ENCODE results near the gene DENND2A. TPM values are rescaled to one million over a fixed set of nuclear protein-coding genes. Genes with fewer than 3 reads are reported as not detected.

Gene DENND2A
- total and polyA plus RNA-seq, 10 donors: 1.9 to 35.3 (median 14.9) TPM

DNA sequence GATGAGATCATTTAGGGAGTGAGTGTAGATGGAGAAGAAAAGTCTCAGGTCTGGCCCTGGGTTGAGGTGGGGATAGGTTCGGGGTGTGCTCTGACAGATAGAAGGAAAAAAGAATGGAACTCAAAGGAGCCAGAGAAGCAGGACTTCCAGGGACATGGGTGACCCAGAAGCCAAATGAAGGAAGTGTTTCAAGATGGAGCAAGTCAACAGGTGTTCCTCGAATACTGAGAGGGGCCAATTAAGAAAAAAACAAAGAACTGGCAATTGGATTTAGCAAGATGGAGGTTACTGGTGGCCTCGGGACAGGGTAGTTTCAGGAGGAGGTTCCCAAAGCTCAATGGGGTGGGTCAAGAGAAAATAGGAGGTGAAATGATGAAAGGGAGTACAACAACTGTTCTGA, 40.3 kb downstream of the DENND2A start:
- Histone ChIP-seq H3K4me3 (no peak overlapping the region), H3K9me3 (no peaks in the 10 kb centered on the region), H3K27me3 (replicated peaks in 1 of 7) (peaks cover 0 to 7% (median 0%) of the 10 kb centered on the region in 7 donors), H3K36me3 (peaks cover 0 to 12% (median 0%) of the 10 kb centered on the region in 6 donors), H3K4me1 (no peaks in the 10 kb centered on the region), H3K27ac (no peak overlapping the region)
- DNase-seq: no peak
- 82 to 90% (median 87%) methylated on average over 3 of the region's 3 CpGs for WGBS, 5 donors
- intact Hi-C loops (cut with DNase I; ENCODE audit: low total_unique reads): no loop called here
- TF ChIP-seq POLR2A (IDR thresholded peaks at IDR 0.05) (no peak), POLR2AphosphoS5 (IDR thresholded peaks at IDR 0.05) (no peak), CTCF (IDR thresholded peaks at IDR 0.05 in 8 of 11, conservative IDR thresholded peaks at IDR 0.05 in 3 of 11) (no peak)

DNA sequence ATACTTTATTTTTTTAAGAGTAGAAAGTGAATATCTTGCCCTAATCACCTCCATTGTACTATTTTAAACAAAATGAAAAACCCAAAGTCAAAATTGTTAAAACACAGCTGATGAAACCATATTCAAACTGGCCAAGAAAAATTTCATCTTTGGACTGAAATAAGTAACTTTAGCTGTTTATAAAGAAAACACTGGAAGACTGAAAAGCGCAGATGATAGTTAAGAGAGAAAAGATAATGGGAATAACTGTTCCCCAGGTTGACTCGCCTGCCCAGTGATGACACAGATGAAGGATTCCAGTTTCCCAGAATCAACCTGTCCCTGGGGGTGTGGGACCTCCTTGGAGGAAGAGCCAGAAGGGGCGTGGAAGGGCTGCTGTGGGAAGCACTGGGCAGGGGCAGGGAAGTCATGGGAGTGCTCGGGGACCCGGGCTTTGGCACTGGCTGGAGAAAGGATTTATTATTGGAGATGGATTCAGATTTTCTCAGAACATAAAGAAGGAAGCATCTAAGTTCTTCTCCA, 43.1 kb downstream of the DENND2A start:
- no peak for TF ChIP-seq CTCF (IDR thresholded peaks at IDR 0.05 in 8 of 11, conservative IDR thresholded peaks at IDR 0.05 in 3 of 11)
- no peak for TF ChIP-seq POLR2AphosphoS5 (IDR thresholded peaks at IDR 0.05)
- TF ChIP-seq POLR2A (IDR thresholded peaks at IDR 0.05): no peak
- Histone ChIP-seq H3K9me3 (no peaks in the 10 kb centered on the region), H3K4me3 (no peak overlapping the region), H3K36me3 (peaks cover 0 to 12% (median 0%) of the 10 kb centered on the region in 6 donors), H3K4me1 (no peaks in the 10 kb centered on the region), H3K27ac (peak overlapping the region in 1 of 8 donors; percentile 4), H3K27me3 (replicated peaks in 1 of 7) (peaks cover 0 to 7% (median 0%) of the 10 kb centered on the region in 7 donors)
- DNase-seq: peak; percentile 22
- intact Hi-C loops (cut with DNase I; ENCODE audit: low total_unique reads): no loop called here
- 69 to 91% (median 84%) methylated on average over 5 of the region's 5 CpGs for WGBS, 5 donors

DNA sequence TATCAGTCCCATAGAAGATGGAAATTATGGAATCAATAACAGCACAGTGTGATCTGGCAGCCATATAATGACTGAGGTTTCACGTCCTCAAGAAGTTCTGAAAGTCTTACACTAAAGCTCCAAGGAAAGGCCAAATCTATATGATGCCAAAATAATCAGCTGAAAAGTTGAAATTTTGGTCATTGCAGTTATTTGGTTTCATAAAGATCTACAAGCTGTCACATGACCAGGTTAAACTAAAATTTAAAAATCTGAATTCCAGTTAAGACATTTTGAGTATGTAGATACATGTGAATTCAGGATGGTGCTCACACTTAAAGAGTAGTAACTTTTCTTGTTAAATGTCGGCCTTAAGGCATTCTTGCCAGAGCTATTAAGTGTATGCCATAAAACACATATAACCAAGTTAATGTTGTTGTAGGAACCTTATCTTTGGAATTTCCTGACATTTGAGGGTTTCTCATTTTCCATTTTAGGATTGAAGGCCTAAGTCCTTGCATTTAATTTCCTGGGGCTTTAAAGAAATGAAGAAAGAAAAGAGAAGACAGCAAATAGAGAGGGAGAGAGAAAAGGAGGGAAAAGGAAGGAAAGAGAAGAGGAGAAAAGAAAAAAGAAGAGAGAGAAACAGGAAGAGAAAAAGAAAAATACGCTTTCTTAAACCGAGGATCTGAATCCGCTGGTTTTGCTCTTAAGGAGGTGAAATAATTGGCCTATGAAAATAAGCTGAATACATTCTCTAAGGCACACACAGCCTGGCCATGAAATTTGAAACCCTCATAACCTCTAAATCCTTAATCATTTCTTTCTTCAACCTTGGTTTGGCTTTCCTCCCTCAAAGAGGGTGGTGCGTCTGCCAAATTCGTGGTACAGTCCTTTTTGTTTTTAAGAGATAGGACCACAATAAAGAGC, 43.8 kb downstream of the DENND2A start:
- 68 to 77% (median 72%) methylated on average over 7 of the region's 7 CpGs for WGBS, 5 donors
- H3K4me3 ChIP-seq: no peak overlapping the region
- H3K27me3 ChIP-seq (replicated peaks in 1 of 7): peaks cover 0 to under 1% (median 0%) of the 10 kb centered on the region in 7 donors
- H3K36me3 ChIP-seq: peaks cover 0 to 5% (median 0%) of the 10 kb centered on the region in 6 donors
- no peak for TF ChIP-seq POLR2A (IDR thresholded peaks at IDR 0.05)
- no peak for TF ChIP-seq POLR2AphosphoS5 (IDR thresholded peaks at IDR 0.05)
- no peak for TF ChIP-seq CTCF (IDR thresholded peaks at IDR 0.05 in 8 of 11, conservative IDR thresholded peaks at IDR 0.05 in 3 of 11)
- no peaks in the 10 kb centered on the region for H3K9me3 ChIP-seq
- no peaks in the 10 kb centered on the region for H3K4me1 ChIP-seq
- no peak for DNase-seq
- intact Hi-C loops (cut with DNase I; ENCODE audit: low total_unique reads): no loop called here
- peak overlapping the region in 1 of 8 donors; percentile 4 for H3K27ac ChIP-seq

DNA sequence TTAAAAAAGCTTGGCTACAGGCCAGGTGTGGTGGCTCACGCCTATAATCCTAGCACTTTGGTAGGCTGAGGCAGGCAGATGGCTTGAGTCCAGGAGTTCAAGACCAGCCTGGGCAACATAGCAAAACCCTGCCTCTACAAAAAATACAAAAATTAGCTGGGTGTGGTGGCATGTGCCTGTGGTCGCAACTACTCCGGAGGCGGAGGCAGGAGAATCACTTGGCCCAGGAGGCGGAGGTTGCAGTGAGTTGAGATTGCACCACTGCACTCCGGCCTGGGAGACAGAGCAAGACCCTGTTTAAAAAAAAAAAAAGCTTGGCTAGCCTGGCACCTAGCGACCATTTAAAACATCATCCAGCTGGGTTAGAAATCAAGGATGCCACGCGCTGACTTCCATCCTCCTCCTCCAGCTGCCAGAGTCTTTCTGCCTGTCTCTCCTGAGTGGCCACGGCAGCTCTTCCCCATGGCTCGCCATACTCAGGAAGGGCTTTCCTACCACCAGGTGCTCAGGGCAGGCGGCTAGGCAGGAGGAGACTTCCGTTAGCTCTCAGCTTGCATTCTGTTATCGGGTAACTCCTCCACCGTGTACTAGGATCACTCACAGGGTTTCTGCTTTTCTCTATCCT, 45.0 kb downstream of the DENND2A start:
- no peaks in the 10 kb centered on the region for H3K27me3 ChIP-seq (replicated peaks in 1 of 7)
- no peak overlapping the region for H3K27ac ChIP-seq
- intact Hi-C loops (cut with DNase I; ENCODE audit: low total_unique reads): no loop called here
- peak; percentile 32 for DNase-seq
- TF ChIP-seq POLR2AphosphoS5 (IDR thresholded peaks at IDR 0.05) (no peak), CTCF (IDR thresholded peaks at IDR 0.05 in 8 of 11, conservative IDR thresholded peaks at IDR 0.05 in 3 of 11) (no peak), POLR2A (IDR thresholded peaks at IDR 0.05) (no peak)
- H3K36me3 ChIP-seq: no peaks in the 10 kb centered on the region
- no peaks in the 10 kb centered on the region for H3K9me3 ChIP-seq
- peaks cover 0 to 8% (median 0%) of the 10 kb centered on the region in 6 donors for H3K4me1 ChIP-seq
- H3K4me3 ChIP-seq: no peak overlapping the region
- WGBS, 5 donors: 89 to 90% (median 89%) methylated on average over 15 of the region's 15 CpGs

All from spleen (tissue), 11 donors.